ENCODE results near the gene PTPN23. TPM values are rescaled to one million over a fixed set of nuclear protein-coding genes. Genes with fewer than 3 reads are reported as not detected.

Gene PTPN23
- total RNA-seq, 2 experiments from 2014 or later = 36.6 to 42.6 TPM

- peaks cover 2% of the 10 kb centered on the region for H3K36me3 Mint-ChIP-seq
- H3K4me1 Mint-ChIP-seq = peaks cover 11% of the 10 kb centered on the region
- H3K27ac Mint-ChIP-seq = no peak overlapping the region
- DNase-seq = no peak
- ATAC-seq (ENCODE audit: low read depth) = no peak
- H3K9me3 Mint-ChIP-seq = no peaks in the 10 kb centered on the region
- H3K27me3 Mint-ChIP-seq = no peaks in the 10 kb centered on the region
- no peak overlapping the region for H3K4me3 Mint-ChIP-seq
- POLR2A ChIA-PET = no interaction called here
Measured at GRCh38 chr3:47399531-47400270, 18.9 kb downstream of the PTPN23 start.

- Mint-ChIP-seq H3K4me3 (no peak overlapping the region), H3K27me3 (no peaks in the 10 kb centered on the region), H3K9me3 (no peaks in the 10 kb centered on the region), H3K27ac (no peak overlapping the region), H3K4me1 (peaks cover under 1% of the 10 kb centered on the region), H3K36me3 (peaks cover 2% of the 10 kb centered on the region)
- POLR2A ChIA-PET = interaction anchor here (0.7 kb wide), 1 partner anchor 1080 kb away, joined by 4 read pairs; no protein-coding TSS in a partner anchor
- ATAC-seq (ENCODE audit: low read depth) (no peak), DNase-seq (no peak)
Measured at GRCh38 chr3:47404431-47404876, 23.6 kb downstream of the PTPN23 start.

DNA sequence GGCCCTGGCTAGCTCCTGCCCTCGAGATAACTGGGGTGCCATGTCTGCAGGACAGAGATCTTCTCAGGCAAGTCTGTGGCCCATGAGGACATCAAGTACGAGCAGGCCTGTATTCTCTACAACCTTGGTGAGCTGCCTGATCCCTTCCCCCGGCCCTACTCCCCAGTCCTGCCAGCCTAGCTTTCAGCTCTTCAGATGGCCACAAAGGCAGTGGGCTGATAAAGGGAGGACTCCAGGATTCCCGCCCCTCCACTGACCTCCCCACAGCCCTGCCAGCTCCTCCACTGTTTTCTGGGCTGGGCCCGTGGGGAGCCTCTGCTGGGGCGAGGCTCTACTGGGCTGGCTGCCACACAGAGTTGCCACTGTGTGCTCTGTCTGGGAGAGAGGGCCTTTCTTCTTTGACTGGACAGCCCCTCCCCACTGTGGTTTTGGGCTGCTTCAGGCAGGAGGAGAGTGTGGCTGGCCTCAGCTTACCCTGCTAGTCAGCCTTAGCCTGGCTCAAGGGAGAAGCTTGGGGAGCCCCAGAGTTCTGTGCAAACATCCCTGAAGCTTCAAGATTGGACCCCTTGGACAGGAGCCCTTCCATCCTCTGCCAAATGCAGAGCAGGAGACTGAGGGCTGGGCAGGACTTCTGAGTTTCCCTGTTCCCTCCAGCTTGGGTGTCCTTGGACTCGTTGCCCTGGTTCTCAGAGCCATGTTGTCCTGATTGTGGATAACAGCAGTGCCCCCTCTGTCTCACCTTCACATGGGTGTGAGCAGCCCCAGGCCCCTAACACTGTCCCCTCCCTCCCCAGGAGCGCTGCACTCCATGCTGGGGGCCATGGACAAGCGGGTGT lies 24.4 kb downstream of the PTPN23 start:
- H3K4me3 Mint-ChIP-seq = no peak overlapping the region
- ATAC-seq (ENCODE audit: low read depth) (no peak), DNase-seq (no peak)
- H3K9me3 Mint-ChIP-seq = no peaks in the 10 kb centered on the region
- H3K36me3 Mint-ChIP-seq = peaks cover 2% of the 10 kb centered on the region
- no peaks in the 10 kb centered on the region for H3K27me3 Mint-ChIP-seq
- no peaks in the 10 kb centered on the region for H3K4me1 Mint-ChIP-seq
- H3K27ac Mint-ChIP-seq = no peak overlapping the region
- POLR2A ChIA-PET = no interaction called here

GRCh38 chr3:47405820-47406761 lies 25.3 kb downstream of the PTPN23 start:
- DNase-seq (no peak), ATAC-seq (ENCODE audit: low read depth) (no peak)
- POLR2A ChIA-PET = no interaction called here
- H3K4me1 Mint-ChIP-seq = no peaks in the 10 kb centered on the region
- H3K27me3 Mint-ChIP-seq = no peaks in the 10 kb centered on the region
- H3K9me3 Mint-ChIP-seq = no peaks in the 10 kb centered on the region
- no peak overlapping the region for H3K27ac Mint-ChIP-seq
- no peak overlapping the region for H3K4me3 Mint-ChIP-seq
- H3K36me3 Mint-ChIP-seq = peaks cover 2% of the 10 kb centered on the region

DNA sequence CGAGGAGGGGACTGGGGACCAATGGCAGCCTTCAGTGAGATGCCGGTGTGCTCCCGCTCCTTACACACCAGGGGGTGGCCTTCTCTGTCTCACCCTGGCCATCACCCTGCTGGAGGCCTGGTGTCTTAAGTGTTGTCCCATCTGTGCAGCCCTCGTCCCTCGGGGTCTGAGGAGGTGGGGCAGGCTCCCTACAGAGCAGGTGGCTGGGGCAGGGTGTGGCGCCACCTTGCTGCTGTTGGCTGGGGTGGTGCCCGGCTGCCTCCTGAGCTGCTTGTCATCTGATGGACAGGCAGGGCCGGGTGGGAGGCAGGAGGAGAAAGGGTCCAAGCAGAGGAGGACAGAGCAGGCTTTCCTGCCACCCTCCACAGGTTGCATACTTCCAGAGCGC lies 25.9 kb downstream of the PTPN23 start:
- ATAC-seq (ENCODE audit: low read depth) (no peak), DNase-seq (no peak)
- Mint-ChIP-seq H3K4me3 (no peak overlapping the region), H3K9me3 (no peaks in the 10 kb centered on the region), H3K4me1 (no peaks in the 10 kb centered on the region), H3K27ac (no peak overlapping the region), H3K27me3 (no peaks in the 10 kb centered on the region), H3K36me3 (no peaks in the 10 kb centered on the region)
- POLR2A ChIA-PET = no interaction called here

DNA sequence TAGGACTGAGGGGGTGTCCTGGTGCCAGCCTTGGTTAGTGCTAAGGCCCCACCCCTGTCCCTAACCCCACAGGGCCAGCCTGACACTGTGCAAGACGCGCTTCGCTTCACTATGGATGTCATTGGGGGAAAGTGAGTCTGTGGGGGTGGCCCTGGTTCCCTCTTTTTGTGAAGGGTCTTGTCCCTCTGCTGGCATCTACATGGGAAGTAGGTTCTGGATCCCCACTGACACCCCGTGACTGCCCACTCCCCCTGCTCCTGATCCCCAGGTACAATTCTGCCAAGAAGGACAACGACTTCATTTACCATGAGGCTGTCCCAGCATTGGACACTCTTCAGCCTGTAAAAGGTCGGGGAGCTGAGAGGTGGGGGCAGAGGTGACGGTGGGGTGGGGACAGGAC lies 26.4 kb downstream of the PTPN23 start:
- Mint-ChIP-seq H3K27ac (no peak overlapping the region), H3K36me3 (no peaks in the 10 kb centered on the region), H3K27me3 (no peaks in the 10 kb centered on the region), H3K4me1 (no peaks in the 10 kb centered on the region), H3K4me3 (no peak overlapping the region), H3K9me3 (no peaks in the 10 kb centered on the region)
- POLR2A ChIA-PET = no interaction called here
- no peak for DNase-seq
- ATAC-seq (ENCODE audit: low read depth) = no peak

DNA sequence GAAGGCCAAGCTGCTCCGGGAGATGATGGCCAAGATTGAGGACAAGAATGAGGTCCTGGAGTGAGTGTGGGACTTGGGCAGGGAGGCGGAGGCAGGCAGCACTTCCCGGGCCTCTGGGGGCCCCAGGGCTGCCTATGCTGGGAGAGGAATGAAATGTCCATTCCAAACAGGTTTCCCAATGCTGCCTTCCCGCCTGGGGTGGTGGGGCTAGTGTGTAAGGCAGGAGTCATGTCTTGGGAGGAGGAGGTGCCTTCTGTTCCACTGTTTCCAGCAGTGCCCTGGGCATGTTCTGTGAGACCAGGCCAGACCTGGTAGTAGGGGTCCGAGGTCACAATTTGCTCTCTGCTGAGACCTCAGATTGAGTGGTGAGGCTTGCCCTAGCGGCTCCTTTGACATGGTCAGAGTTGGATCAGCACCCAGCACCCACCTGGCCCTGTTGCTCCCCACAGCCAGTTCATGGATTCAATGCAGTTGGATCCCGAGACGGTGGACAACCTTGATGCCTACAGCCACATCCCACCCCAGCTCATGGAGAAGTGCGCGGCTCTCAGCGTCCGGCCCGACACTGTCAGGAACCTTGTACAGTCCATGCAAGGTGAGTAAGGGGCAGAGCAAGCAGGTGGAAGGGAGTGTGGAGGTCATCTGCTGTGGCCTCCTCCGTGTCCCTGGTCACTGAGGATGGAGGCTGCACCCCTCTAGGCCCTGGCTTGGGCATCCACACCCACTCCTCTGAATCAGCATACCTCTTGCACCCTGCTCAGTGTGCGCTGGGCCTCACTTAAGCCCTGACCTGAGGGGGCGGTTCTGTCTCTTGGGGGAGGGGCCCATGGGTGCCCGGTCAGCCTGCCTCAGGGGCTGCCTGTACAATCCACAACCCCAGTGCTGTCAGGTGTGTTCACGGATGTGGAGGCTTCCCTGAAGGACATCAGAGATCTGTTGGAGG lies 27.3 kb downstream of the PTPN23 start:
- Mint-ChIP-seq H3K27me3 (no peaks in the 10 kb centered on the region), H3K9me3 (no peaks in the 10 kb centered on the region), H3K36me3 (peaks cover 4% of the 10 kb centered on the region), H3K4me1 (peaks cover 3% of the 10 kb centered on the region), H3K27ac (no peak overlapping the region), H3K4me3 (no peak overlapping the region)
- POLR2A ChIA-PET = no interaction called here
- no peak for ATAC-seq (ENCODE audit: low read depth)
- no peak for DNase-seq

- DNase-seq = no peak
- Mint-ChIP-seq H3K4me3 (no peak overlapping the region), H3K9me3 (no peaks in the 10 kb centered on the region), H3K36me3 (peaks cover 5% of the 10 kb centered on the region), H3K27me3 (no peaks in the 10 kb centered on the region), H3K4me1 (peaks cover 5% of the 10 kb centered on the region), H3K27ac (no peak overlapping the region)
- ATAC-seq (ENCODE audit: low read depth) = no peak
- POLR2A ChIA-PET = no interaction called here
Measured at GRCh38 chr3:47408839-47409229, 28.0 kb downstream of the PTPN23 start.

GRCh38 chr3:47409284-47409683 lies 28.5 kb downstream of the PTPN23 start:
- Mint-ChIP-seq H3K36me3 (peaks cover 5% of the 10 kb centered on the region), H3K4me1 (peaks cover 5% of the 10 kb centered on the region), H3K27me3 (no peaks in the 10 kb centered on the region), H3K4me3 (no peak overlapping the region), H3K27ac (no peak overlapping the region), H3K9me3 (no peaks in the 10 kb centered on the region)
- DNase-seq = no peak
- no peak for ATAC-seq (ENCODE audit: low read depth)
- POLR2A ChIA-PET = no interaction called here

DNA sequence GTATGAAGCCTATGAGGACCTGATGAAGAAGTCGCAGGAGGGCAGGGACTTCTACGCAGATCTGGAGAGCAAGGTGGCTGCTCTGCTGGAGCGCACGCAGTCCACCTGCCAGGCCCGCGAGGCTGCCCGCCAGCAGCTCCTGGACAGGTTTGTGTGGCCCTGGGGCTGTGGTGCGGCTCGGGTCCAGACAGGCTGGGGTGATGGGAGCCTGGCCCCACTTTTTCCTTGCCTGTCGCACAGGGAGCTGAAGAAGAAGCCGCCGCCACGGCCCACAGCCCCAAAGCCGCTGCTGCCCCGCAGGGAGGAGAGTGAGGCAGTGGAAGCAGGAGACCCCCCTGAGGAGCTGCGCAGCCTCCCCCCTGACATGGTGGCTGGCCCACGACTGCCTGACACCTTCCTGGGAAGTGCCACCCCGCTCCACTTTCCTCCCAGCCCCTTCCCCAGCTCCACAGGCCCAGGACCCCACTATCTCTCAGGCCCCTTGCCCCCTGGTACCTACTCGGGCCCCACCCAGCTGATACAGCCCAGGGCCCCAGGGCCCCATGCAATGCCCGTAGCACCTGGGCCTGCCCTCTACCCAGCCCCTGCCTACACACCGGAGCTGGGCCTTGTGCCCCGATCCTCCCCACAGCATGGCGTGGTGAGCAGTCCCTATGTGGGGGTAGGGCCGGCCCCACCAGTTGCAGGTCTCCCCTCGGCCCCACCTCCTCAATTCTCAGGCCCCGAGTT lies 29.0 kb downstream of the PTPN23 start:
- DNase-seq = no peak
- ATAC-seq (ENCODE audit: low read depth) = no peak
- Mint-ChIP-seq H3K4me1 (peaks cover 5% of the 10 kb centered on the region), H3K4me3 (no peak overlapping the region), H3K9me3 (no peaks in the 10 kb centered on the region), H3K27me3 (no peaks in the 10 kb centered on the region), H3K27ac (no peak overlapping the region), H3K36me3 (peaks cover 5% of the 10 kb centered on the region)
- POLR2A ChIA-PET = no interaction called here

- Mint-ChIP-seq H3K27me3 (no peaks in the 10 kb centered on the region), H3K27ac (no peak overlapping the region), H3K4me1 (peaks cover 5% of the 10 kb centered on the region), H3K36me3 (peaks cover 5% of the 10 kb centered on the region), H3K4me3 (no peak overlapping the region), H3K9me3 (no peaks in the 10 kb centered on the region)
- no peak for DNase-seq
- no peak for ATAC-seq (ENCODE audit: low read depth)
- POLR2A ChIA-PET = no interaction called here
Measured at GRCh38 chr3:47410417-47410720, 29.5 kb downstream of the PTPN23 start.
